ENCODE measurements around the gene MFF.

DNA sequence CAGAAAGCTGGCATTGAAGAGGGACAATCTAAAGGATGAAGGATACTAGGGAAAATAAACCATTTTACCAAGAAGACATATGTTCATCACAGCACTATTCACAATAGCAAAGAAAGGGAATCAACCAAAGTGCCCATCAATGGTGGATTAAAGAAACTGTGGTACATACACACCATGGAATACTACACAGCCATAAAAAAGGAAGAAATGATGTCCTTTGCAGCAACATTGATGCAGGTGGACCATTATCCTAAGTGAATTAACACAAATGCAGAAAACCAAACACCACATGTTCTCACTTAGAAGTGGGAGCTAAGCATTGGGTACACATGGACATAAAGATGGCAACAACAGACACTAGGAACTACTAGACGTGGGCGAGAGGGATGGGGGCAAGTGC, 7.2 kb upstream of the MFF start:
- TF ChIP-seq, protein P1, sequence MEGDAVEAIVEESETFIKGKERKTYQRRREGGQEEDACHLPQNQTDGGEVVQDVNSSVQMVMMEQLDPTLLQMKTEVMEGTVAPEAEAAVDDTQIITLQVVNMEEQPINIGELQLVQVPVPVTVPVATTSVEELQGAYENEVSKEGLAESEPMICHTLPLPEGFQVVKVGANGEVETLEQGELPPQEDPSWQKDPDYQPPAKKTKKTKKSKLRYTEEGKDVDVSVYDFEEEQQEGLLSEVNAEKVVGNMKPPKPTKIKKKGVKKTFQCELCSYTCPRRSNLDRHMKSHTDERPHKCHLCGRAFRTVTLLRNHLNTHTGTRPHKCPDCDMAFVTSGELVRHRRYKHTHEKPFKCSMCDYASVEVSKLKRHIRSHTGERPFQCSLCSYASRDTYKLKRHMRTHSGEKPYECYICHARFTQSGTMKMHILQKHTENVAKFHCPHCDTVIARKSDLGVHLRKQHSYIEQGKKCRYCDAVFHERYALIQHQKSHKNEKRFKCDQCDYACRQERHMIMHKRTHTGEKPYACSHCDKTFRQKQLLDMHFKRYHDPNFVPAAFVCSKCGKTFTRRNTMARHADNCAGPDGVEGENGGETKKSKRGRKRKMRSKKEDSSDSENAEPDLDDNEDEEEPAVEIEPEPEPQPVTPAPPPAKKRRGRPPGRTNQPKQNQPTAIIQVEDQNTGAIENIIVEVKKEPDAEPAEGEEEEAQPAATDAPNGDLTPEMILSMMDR (IDR thresholded peaks at IDR 0.05; ENCODE audit: control extremely low read depth in 1 of 3, insufficient read depth in 1 of 3, low read depth in 1 of 3, low read length in 3 of 3) = no peak
- TF ChIP-seq EZH2 (IDR thresholded peaks at IDR 0.05; ENCODE audit: low read depth, low read length, severe bottlenecking) (no peak), SP4 (IDR thresholded peaks at IDR 0.05; ENCODE audit: low read length) (no peak), EGR1 (IDR thresholded peaks at IDR 0.05; ENCODE audit: borderline replicate concordance, low read depth, low read length) (no peak)

Data from H1 (cell line).